Measurements from ENCODE around the gene LRMDA. TPM values are rescaled to one million over a fixed set of nuclear protein-coding genes. Genes with fewer than 3 reads are reported as not detected.

The LRMDA gene
- polyA plus RNA-seq, 2 of the 4 experiments (the other 2 are of a cell fraction) = 4.6 to 5.2 TPM

GRCh38 chr10:76210211-76210610 lies 778.8 kb downstream of the LRMDA start:
- FAIRE-seq (no peak), ATAC-seq (no peak), DNase-seq (ENCODE audit: low read depth in 1 of 2, low spot score in 1 of 2) (no peak)
- ChIA-PET CTCF (no interaction called here), POLR2A (no interaction called here)
- Histone ChIP-seq H3K4me2 (no peak overlapping the region), H3K4me3 (no peak overlapping the region), H3K9me3 (no peaks in the 10 kb centered on the region), H3K27ac (no peak overlapping the region), H3K4me1 (no peaks in the 10 kb centered on the region)
- no peak for TF ChIP-seq HEYL (CRISPR knock-in tag; IDR thresholded peaks at IDR 0.05)
- no peak for TF ChIP-seq ZNF302 (CRISPR knock-in tag; IDR thresholded peaks at IDR 0.05)
- no peak for TF ChIP-seq ZSCAN20 (CRISPR knock-in tag; IDR thresholded peaks at IDR 0.05)
- no peak for TF ChIP-seq POLR2AphosphoS2 (conservative IDR thresholded peaks at IDR 0.05; ENCODE audit: low read length)
- TF ChIP-seq RCOR1 (IDR thresholded peaks at IDR 0.05; ENCODE audit: low read depth, low read length) = no peak
- no peak for TF ChIP-seq MAFK (IDR thresholded peaks at IDR 0.05; ENCODE audit: partially characterized antibody)
- no peak for TF ChIP-seq MYC (IDR thresholded peaks at IDR 0.05; ENCODE audit: borderline replicate concordance, low read length)
- 34% methylated on average over 3 of the region's 3 CpGs for WGBS (ENCODE audit: missing lambda C conversion rate)

DNA sequence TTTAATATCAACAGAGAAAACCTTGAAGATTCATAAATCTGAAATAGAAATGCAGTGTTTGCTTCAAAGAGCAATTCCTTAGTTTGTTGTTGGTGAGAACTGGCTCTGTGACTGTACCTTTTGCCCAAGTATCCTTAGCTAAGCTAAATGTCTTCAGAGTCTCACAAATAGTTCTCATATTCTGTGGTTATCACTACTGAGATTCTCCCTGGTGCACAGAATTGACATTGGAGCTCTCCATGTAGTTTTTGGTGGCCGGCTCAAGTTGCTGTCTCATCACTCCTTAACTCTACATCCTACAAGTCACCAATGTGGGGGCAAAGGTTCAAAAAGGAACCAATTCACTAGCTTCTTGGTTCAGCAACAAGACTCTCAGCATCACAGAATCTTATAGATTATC lies 780.3 kb downstream of the LRMDA start:
- no peak for DNase-seq (ENCODE audit: low read depth in 1 of 2, low spot score in 1 of 2)
- Histone ChIP-seq H3K4me3 (no peak overlapping the region), H3K27ac (no peak overlapping the region), H3K9me3 (no peaks in the 10 kb centered on the region), H3K4me2 (no peak overlapping the region), H3K4me1 (no peaks in the 10 kb centered on the region)
- FAIRE-seq = no peak
- POLR2A ChIA-PET = no interaction called here
- TF ChIP-seq CHD2 (IDR thresholded peaks at IDR 0.05; ENCODE audit: low read length, partially characterized antibody) (no peak), NFE2L2 (conservative IDR thresholded peaks at IDR 0.05; ENCODE audit: low read length) (no peak), RAD21 (conservative IDR thresholded peaks at IDR 0.05 in 1 of 2, IDR thresholded peaks at IDR 0.05 in 1 of 2) (no peak), ESRRA (IDR thresholded peaks at IDR 0.05; ENCODE audit: borderline replicate concordance, low read length) (no peak), PBX3 (IDR thresholded peaks at IDR 0.05) (no peak), BHLHE40 (IDR thresholded peaks at IDR 0.05; ENCODE audit: low read depth, low read length) (no peak), CHD4 (IDR thresholded peaks at IDR 0.05; ENCODE audit: borderline replicate concordance) (no peak), HES2 (IDR thresholded peaks at IDR 0.05) (no peak), SREBF2 (IDR thresholded peaks at IDR 0.05) (no peak), EP300 (IDR thresholded peaks at IDR 0.05) (no peak), JUN (IDR thresholded peaks at IDR 0.05) (no peak), HEYL (CRISPR knock-in tag; IDR thresholded peaks at IDR 0.05) (no peak), KDM1A (IDR thresholded peaks at IDR 0.05; ENCODE audit: low read depth) (no peak), CBX8 (IDR thresholded peaks at IDR 0.05) (no peak)
- TF ChIP-seq, protein P1, sequence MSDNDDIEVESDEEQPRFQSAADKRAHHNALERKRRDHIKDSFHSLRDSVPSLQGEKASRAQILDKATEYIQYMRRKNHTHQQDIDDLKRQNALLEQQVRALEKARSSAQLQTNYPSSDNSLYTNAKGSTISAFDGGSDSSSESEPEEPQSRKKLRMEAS (IDR thresholded peaks at IDR 0.05) = no peak
- 13% methylated on average over 1 of the region's 1 CpG for WGBS (ENCODE audit: missing lambda C conversion rate)
- no peak for ATAC-seq
- CTCF ChIA-PET = no interaction called here

DNA sequence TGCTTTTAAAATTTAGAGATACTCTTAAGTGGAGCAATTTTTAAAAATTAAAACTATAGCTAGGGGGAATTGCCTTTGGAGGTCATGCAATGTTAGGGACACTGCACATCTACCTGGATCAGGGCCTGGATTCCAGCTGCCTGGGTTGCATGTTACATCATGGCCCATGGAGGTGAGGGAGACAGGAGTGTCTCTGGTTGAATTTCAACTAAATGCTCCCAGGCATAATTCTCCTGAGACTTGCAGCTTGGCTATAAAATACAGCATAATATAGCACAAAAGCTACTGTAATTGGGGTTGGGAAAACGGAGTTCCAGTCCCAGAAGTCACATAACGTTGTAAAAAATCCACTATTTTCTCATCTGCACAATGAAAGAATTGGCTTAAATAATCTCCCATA lies 782.5 kb downstream of the LRMDA start:
- no peak overlapping the region for H3K27ac ChIP-seq
- TF ChIP-seq KDM5A (IDR thresholded peaks at IDR 0.05) = no peak
- TF ChIP-seq, protein P2, sequence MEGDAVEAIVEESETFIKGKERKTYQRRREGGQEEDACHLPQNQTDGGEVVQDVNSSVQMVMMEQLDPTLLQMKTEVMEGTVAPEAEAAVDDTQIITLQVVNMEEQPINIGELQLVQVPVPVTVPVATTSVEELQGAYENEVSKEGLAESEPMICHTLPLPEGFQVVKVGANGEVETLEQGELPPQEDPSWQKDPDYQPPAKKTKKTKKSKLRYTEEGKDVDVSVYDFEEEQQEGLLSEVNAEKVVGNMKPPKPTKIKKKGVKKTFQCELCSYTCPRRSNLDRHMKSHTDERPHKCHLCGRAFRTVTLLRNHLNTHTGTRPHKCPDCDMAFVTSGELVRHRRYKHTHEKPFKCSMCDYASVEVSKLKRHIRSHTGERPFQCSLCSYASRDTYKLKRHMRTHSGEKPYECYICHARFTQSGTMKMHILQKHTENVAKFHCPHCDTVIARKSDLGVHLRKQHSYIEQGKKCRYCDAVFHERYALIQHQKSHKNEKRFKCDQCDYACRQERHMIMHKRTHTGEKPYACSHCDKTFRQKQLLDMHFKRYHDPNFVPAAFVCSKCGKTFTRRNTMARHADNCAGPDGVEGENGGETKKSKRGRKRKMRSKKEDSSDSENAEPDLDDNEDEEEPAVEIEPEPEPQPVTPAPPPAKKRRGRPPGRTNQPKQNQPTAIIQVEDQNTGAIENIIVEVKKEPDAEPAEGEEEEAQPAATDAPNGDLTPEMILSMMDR (IDR thresholded peaks at IDR 0.05) = no peak
- no peak for TF ChIP-seq POLR2A (IDR thresholded peaks at IDR 0.05; ENCODE audit: low read length)
- TF ChIP-seq HEYL (CRISPR knock-in tag; IDR thresholded peaks at IDR 0.05) = no peak
- no peak for TF ChIP-seq CHD4 (IDR thresholded peaks at IDR 0.05; ENCODE audit: borderline replicate concordance)
- ATAC-seq (no peak), FAIRE-seq (no peak), DNase-seq (ENCODE audit: low read depth in 1 of 2, low spot score in 1 of 2) (no peak)
- POLR2A ChIA-PET = no interaction called here
- WGBS (ENCODE audit: missing lambda C conversion rate) = 13% methylated on average over 2 of the region's 2 CpGs
- H3K4me2 ChIP-seq = no peak overlapping the region
- H3K9me3 ChIP-seq = no peaks in the 10 kb centered on the region
- CTCF ChIA-PET = no interaction called here
- no peak overlapping the region for H3K4me3 ChIP-seq
- no peaks in the 10 kb centered on the region for H3K4me1 ChIP-seq

All from A549 (cell line).